T-helper 2 cell (primary cell): Measurements from ENCODE around the gene MAN1A1.

ENCODE experiments used
- DNase-seq, 5 experiments: peaks; one replicate each; pipeline versions ENCODE4 v3.0.0 to v3.0.0-alpha.2; 2012 to 2022

The MAN1A1 gene

GRCh38 chr6:119267126-119267905 lies 82.2 kb downstream of the MAN1A1 start:
- peak in 2 of 5 experiments; percentile 21 to 53 for DNase-seq

GRCh38 chr6:119264854-119265397 lies 84.6 kb downstream of the MAN1A1 start:
- no peak for DNase-seq

GRCh38 chr6:119262612-119263011 lies 86.9 kb downstream of the MAN1A1 start:
- DNase-seq: no peak

GRCh38 chr6:119261944-119262284 lies 87.6 kb downstream of the MAN1A1 start:
- DNase-seq: no peak

- DNase-seq: peak in 1 of 5 experiments; percentile 53
Measured at GRCh38 chr6:119259027-119259426, 90.5 kb downstream of the MAN1A1 start.

- DNase-seq: no peak
Measured at GRCh38 chr6:119257726-119258125, 91.8 kb downstream of the MAN1A1 start.

- DNase-seq: no peak
Measured at GRCh38 chr6:119256978-119257462, 92.5 kb downstream of the MAN1A1 start.

- DNase-seq: no peak
Measured at GRCh38 chr6:119256392-119256791, 93.2 kb downstream of the MAN1A1 start.

GRCh38 chr6:119255492-119255891 lies 94.1 kb downstream of the MAN1A1 start:
- DNase-seq: no peak

GRCh38 chr6:119250036-119250435 lies 99.5 kb downstream of the MAN1A1 start:
- DNase-seq: no peak

- no peak for DNase-seq
Measured at GRCh38 chr6:119249319-119249718, 100.2 kb downstream of the MAN1A1 start.

GRCh38 chr6:119247504-119247903 lies 102.1 kb downstream of the MAN1A1 start:
- DNase-seq: no peak

- DNase-seq: no peak
Measured at GRCh38 chr6:119243657-119244056, 105.9 kb downstream of the MAN1A1 start.

- DNase-seq: no peak
Measured at GRCh38 chr6:119243037-119243436, 106.5 kb downstream of the MAN1A1 start.

GRCh38 chr6:119241540-119242309 lies 107.8 kb downstream of the MAN1A1 start:
- no peak for DNase-seq

GRCh38 chr6:119241111-119241465 lies 108.5 kb downstream of the MAN1A1 start:
- DNase-seq: no peak

- no peak for DNase-seq
Measured at GRCh38 chr6:119240257-119241110, 109.1 kb downstream of the MAN1A1 start.

- DNase-seq: no peak
Measured at GRCh38 chr6:119237177-119237715, 112.3 kb downstream of the MAN1A1 start.

GRCh38 chr6:119234941-119235340 lies 114.6 kb downstream of the MAN1A1 start:
- no peak for DNase-seq

- peak in 1 of 5 experiments; percentile 13 for DNase-seq
Measured at GRCh38 chr6:119234457-119234856, 115.1 kb downstream of the MAN1A1 start.

GRCh38 chr6:119233312-119233984 lies 116.1 kb downstream of the MAN1A1 start:
- DNase-seq: no peak

GRCh38 chr6:119231394-119231793 lies 118.2 kb downstream of the MAN1A1 start:
- no peak for DNase-seq
